ENCODE results near the gene GRK2.

GRK2 gene

GRCh38 chr11:67238894-67239782 is 27.1 kb upstream of the GRK2 start:
- TF ChIP-seq, protein P1, sequence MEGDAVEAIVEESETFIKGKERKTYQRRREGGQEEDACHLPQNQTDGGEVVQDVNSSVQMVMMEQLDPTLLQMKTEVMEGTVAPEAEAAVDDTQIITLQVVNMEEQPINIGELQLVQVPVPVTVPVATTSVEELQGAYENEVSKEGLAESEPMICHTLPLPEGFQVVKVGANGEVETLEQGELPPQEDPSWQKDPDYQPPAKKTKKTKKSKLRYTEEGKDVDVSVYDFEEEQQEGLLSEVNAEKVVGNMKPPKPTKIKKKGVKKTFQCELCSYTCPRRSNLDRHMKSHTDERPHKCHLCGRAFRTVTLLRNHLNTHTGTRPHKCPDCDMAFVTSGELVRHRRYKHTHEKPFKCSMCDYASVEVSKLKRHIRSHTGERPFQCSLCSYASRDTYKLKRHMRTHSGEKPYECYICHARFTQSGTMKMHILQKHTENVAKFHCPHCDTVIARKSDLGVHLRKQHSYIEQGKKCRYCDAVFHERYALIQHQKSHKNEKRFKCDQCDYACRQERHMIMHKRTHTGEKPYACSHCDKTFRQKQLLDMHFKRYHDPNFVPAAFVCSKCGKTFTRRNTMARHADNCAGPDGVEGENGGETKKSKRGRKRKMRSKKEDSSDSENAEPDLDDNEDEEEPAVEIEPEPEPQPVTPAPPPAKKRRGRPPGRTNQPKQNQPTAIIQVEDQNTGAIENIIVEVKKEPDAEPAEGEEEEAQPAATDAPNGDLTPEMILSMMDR (IDR thresholded peaks at IDR 0.05; ENCODE audit: low read depth, low read length, missing control alignments), result no peak
- DNase-seq (ENCODE audit: extremely low read depth, low read depth), result no peak
- peak overlapping the region; percentile 97 for H3K4me3 ChIP-seq (replicated peaks; ENCODE audit: low read depth, low read length)

DNA sequence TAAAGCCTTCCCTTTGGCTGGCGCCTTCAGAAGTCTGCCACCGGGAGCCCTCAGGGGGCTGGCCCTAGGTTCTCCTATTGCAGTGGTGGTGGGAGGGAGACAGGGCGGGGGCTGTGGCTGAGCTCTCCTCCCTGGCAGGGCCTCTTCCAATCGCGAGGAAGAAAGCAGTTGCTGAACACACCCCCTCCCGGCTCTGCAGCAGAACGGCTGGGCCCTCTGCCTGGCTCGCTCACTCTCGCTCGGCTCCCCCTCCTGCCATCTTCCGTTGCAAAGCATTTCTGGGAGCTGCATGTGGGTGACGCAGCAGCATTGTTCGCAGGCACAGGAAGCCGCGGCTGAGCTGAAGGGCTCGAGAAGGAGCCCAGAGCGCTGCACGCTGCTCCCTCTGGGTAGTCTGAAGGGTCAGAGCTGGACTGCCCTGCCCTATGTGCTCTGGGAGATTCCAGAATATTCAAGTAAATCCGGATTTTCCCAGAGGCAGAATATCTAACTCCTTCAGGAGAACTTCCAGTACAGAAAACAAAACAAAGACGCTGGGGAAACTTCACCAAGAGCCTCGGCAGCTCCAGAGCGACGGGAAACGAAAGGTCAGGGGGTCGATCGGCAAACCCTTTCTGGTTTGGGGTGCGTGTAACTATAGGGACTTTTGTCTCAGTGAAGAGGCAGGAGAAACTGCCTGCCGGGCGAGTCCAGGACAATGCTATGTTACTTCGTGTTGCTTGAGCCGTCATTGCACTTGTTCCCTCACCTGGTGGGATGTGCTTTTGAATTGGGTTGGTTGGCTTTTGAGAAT is 26.3 kb upstream of the GRK2 start:
- TF ChIP-seq, protein P1 (IDR thresholded peaks at IDR 0.05; ENCODE audit: low read depth, low read length, missing control alignments), result no peak
- H3K4me3 ChIP-seq (replicated peaks; ENCODE audit: low read depth, low read length), result peak overlapping the region; percentile 97
- peak; percentile 95 for DNase-seq (ENCODE audit: extremely low read depth, low read depth)

DNA sequence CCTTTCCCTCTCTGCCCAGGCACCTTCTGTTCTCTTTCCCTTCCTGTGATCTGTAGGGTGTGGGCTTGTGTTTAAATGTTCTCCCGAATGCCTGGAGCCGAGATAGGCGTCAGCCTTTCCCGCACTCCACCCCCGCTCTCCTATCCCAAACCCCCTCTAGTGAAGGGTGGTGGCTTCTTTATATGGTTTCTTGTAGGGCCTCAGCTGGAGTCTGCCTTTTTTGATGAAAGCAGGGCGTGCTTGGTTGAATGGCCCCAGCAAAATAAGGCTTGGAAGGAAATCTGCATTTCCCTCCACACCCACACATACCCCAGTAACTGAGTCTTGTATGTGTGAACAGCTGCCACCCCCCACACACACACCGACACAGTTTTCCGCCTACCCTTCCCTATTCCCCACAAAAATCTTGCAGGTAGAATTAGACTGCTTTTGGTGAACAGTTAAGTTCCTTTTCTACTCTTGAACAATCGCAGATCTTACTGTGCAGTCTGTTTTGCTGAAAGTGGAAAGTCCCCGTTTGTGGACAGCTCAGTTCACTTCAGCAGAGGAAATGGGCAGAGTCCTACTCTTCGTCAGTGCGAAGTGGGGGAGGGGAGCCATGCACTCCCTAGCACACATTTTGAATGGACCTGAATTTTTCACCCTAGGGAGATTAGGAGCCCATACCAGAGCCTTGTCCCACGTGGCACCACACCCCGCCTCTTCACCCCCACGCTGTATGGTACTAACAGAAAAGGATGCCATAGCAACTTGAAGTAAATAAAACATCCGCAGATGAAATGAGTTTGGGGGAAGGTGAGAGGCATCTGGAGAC is 25.5 kb upstream of the GRK2 start:
- TF ChIP-seq, protein P1 (IDR thresholded peaks at IDR 0.05; ENCODE audit: low read depth, low read length, missing control alignments), result no peak
- DNase-seq (ENCODE audit: extremely low read depth, low read depth), result peak; percentile 61
- peak overlapping the region; percentile 97 for H3K4me3 ChIP-seq (replicated peaks; ENCODE audit: low read depth, low read length)

DNA sequence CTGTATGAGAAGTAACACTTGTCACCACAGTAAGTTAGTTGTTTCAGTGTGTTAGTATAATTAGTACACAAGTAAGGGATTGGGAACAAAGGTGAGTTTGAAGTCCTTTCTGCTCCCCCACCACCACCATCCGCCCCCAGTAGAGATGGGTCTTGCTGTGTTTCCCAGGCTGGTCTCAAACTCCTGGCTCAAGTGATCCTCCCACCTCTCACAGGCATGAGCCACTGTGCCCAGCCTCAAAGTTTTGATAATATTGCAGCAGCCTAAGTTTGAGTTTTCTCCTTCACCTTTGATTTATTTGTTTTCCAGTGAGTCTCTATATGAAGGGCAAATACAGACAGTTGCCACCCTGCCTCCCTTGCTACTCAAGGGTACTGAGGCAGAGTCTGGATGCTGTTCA is 23.7 kb upstream of the GRK2 start:
- TF ChIP-seq, protein P1 (IDR thresholded peaks at IDR 0.05; ENCODE audit: low read depth, low read length, missing control alignments), result no peak
- H3K4me3 ChIP-seq (replicated peaks; ENCODE audit: low read depth, low read length), result peak overlapping the region; percentile 97
- no peak for DNase-seq (ENCODE audit: extremely low read depth, low read depth)

DNA sequence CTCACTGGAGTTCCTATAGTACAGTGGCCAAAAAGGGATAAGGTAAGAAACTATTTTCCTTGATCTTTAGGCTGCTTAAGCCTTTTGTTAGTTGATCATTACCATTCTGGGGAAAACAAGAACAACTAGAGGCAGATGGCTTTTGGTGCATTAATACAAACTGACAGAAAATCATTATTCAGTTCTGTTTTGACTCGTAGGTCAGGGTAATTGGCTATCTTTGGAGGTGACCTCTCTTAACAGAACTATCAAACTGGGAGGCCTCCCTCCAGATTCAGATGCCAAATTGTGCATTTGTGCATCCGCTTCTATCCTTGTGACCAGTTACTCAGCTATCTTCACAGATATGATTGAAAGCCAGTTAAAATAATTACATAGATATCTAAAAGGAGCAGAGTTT is 23.2 kb upstream of the GRK2 start:
- no peak for DNase-seq (ENCODE audit: extremely low read depth, low read depth)
- H3K4me3 ChIP-seq (replicated peaks; ENCODE audit: low read depth, low read length), result peak overlapping the region; percentile 97
- TF ChIP-seq, protein P1 (IDR thresholded peaks at IDR 0.05; ENCODE audit: low read depth, low read length, missing control alignments), result no peak

DNA sequence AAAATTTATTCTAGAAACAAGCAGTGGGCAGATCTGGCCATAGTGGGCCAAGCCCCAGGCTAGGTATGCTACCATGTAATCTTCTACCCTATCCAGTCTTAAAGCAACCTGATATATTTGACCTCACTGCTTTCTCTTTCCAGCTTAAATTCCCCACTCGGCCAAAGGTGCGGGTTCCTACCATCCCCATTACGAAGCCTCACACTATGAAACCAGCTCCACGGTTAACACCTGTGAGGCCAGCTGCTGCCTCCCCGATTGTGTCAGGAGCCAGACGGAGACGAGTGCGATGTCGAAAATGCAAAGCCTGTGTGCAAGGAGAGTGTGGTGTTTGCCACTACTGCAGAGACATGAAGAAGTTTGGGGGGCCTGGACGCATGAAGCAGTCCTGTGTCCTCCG is 21.2 kb upstream of the GRK2 start:
- no peak overlapping the region for H3K4me3 ChIP-seq (replicated peaks; ENCODE audit: low read depth, low read length)
- TF ChIP-seq, protein P1 (IDR thresholded peaks at IDR 0.05; ENCODE audit: low read depth, low read length, missing control alignments), result no peak
- DNase-seq (ENCODE audit: extremely low read depth, low read depth), result no peak

All from HFF-Myc (cell line).